Activated CD4-positive, CD25-positive, alpha-beta regulatory T cell treated with anti-CD3 and anti-CD28 coated beads, Interleukin-2, amount 50 U/mL, for 16 hours (primary cell): ENCODE results near the gene WDR81.
"Not testable (repeated sequence)": the region's sequence is repeated elsewhere in the genome, so short reads cannot be mapped to it uniquely, and the experiment has no call there.

Source experiments
- DNase-seq: peaks from one replicate; pipeline ENCODE4 v3.0.0-alpha.2; 2020; ENCODE audit warnings: low read depth, low spot score

Gene WDR81

GRCh38 chr17:1730326-1731193, 6.1 kb downstream of the WDR81 start:
- no peak for DNase-seq

DNA sequence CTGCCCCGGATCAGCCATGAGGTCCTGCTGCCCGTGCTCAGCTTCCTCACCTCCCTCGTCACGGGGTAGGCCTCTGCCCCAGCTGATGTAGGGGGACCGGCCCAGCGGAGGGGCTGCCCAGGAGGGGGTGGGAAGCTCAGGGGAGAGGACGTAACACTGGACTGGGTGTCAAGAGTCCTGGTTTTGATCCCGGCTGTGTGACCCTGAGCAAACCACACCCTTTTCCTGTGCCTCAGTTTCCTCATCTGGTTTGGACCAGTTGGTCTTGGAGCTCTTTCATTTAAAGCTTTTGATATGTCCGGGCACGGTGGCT, 6.6 kb downstream of the WDR81 start:
- DNase-seq: no peak

DNA sequence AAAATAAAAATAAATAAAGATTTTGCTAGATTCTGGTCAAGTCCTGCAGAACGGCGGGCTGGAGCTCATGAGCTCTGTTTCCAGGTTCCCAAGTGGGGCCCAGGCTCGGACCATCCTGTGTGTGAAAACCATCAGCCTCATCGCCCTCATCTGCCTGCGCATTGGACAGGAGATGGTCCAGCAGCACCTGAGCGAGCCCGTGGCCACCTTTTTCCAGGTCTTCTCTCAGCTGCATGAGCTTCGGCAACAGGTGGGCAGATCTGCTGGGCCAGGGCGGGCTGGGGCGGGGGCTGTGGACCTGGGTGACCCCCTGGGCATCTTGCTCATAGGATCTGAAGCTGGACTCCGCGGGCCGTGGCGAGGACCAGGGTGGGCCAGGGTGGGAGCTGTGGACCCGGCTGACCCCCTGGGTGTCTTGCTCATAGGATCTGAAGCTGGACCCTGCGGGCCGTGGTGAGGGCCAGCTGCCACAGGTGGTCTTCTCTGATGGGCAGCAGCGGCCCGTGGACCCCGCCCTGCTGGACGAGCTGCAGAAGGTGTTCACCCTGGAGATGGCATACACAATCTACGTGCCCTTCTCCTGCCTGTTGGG, 7.8 kb downstream of the WDR81 start:
- DNase-seq: no peak

- no peak for DNase-seq
These were observed 8.4 kb downstream of the WDR81 start for GRCh38 chr17:1732833-1733321.

DNA sequence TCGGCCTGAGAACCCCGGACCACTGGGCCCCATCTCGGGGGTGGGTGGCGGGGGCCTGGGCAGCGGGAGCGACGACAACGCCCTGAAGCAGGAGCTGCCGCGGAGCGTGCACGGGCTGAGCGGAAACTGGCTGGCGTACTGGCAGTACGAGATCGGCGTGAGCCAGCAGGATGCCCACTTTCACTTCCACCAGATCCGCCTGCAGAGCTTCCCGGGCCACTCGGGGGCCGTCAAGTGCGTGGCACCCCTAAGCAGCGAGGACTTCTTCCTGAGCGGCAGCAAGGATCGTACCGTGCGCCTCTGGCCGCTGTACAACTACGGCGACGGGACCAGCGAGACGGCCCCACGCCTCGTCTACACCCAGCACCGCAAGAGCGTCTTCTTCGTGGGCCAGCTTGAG, 9.3 kb downstream of the WDR81 start:
- DNase-seq: no peak

DNA sequence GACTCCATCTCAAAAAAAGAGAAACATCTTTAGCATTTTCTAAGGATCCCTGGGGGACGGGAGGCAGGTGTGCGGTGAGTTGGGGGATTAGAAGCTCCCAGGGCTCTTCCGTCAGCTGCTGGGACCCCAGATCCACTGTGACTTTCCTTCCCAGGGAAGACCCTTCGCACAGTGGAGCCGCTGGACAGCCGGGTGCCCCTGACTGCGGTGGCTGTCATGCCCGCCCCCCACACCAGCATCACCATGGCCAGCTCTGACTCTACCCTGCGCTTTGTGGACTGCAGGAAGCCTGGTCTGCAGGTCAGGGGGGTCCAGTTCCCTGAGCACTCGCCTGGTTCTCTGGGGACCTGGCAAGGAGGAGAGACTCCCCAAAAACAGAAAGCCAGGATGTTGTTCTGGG, 10.9 kb downstream of the WDR81 start:
- no peak for DNase-seq

DNA sequence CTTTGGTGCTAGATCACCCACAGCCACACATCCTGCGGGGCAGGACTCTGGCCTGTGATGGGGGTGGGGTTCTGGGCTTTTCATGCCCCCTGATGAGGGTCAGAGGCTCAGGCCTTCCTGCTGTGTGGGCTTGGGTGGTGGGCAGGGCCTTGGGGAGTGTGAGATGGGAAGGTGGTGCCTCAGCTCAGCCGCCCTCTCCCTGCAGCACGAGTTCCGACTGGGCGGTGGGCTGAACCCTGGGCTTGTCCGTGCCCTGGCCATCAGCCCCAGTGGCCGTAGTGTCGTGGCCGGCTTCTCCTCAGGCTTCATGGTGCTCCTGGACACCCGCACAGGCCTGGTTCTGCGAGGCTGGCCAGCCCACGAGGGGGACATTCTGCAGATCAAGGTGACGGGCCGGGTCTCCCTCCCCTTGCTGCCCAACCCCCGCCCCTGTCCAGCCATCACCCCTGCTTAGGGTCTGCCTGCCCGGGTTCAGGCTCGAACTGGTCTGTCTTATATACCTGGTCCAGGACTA, 11.4 kb downstream of the WDR81 start:
- no peak for DNase-seq

DNA sequence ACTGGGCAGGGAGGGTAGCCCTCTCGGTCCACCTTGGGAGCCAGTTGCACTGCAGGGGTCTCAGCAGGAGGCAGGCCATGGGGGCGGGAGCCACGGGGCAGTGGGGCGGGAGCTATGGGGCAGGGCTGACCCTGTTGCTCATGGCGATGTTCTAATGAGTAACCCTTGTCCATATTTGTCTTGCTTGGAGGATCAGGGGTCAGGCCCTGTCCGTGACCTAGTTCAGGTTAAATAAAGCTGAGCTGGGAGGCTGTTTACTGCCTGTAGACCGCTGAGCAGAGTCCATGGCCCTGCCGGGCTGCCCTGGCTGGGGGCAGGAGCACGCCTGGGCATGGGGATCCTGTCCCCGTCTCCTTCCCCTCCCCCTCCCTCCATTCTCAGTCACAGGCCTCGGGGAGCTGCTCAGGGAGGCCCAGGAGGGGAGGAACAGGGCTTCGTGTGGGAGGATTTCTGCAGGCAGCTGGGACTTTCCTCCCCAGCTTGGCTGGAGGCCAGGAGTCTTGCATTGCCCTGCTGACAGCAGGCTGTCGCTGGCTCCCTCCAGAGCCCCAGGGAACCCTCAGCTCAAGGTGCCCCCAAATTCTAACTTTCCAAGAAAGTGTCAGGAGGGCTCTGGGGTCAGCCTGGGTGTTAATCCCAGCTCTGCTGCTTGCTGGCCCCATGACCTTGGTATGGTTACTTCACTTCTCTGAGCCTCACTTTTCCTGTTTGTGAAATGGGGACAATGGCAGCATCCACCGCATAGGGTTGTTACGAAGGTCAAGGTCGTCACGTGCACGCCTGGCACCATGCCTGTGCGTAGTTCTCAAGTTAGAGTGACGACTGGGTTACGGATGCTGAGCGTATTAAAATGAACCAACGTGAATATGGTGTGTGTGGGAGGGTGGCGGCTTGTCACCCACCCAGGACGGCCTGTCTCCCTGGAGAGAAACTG, 12.1 kb downstream of the WDR81 start:
- no peak for DNase-seq

DNA sequence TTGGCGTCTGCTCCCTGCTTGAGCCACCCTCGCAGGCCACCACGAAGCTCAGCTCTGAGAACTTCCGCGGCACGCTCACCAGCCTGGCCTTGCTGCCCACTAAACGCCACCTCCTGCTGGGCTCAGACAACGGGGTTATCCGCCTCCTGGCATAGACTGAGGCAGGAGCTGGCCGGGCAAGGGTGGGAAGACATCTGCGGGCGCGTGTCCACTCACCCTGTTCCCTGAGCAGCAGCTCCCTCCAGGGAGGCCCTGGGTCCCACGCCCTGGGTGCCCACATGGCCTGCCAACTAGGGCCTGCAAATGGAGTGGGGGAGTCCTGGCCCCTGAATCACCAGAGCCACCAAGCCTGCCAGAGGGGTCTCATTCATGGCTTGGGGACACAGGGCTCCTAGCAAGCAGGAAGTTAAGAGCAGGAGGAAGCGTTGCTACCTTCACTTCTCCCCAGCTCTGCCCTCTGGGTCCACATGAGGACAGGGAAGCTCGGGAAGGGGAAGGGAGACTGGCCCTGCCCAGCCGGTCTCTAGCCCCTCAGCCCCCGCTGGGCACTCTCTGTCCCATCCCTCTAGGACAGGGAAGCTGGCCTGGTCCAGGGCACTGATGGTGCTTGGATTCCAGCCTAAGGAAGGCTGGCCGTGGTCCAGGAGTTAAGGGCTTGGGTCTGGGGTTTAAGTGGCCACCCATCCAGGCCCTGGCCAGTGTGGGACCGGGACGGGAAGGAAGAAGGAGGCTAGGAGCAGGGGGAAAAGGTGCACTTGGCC, 13.2 kb downstream of the WDR81 start:
- no peak for DNase-seq

DNA sequence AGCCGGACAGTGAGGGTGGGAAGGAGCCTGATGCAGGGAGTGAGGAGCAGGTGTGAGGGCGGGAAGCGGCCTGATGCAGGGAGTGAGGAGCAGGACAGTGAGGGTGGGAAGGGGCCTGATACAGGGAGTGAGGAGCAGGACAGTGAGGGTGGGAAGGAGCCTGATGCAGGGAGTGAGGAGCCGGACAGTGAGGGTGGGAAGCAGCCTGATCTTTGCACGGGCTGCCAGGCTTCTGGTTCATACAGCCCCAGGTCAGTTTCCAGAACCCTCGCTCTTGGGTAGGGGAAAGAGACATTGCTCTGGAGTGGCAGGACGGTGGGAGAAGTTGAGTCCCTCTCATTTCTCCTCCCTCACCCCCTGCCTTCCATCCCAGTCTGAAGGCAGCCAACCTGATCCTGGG, 17.4 kb downstream of the WDR81 start:
- not testable (repeated sequence) for DNase-seq

DNA sequence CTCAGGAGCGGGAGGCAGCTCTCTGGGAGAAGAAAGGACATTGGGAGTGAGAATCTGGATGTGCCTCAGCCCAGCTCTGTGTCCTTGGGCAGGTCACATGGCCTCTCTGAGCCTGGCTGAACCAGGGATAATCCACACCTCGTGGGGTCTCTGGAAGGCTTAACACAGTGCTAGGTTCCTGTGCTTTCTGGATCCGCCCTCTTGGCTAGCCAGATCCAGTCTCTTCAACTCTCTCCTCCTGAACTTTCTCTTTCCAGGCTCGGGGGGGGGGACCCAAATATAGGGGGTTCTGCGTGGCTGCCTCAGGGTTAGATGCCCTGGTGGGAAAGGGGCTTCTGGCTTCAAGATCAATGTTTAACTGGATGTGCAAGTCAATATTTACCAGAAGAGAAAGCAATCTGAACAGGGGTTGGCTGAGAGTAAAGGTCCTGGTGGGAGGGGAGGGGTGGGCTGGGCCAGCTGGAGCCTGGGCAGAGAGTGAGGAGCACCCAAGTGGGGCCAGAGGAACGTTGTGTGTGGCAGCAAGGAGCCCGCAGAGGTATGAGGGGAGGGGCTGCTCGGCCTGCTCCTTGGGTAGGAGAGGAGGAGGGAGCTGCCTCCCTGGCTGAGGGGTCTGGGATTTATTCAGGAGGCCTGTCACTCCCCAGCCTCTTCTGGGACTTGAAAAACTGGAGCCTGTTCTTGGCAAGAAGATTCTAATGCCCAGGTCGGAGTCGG, 18.0 kb downstream of the WDR81 start, which contains the start of gene SERPINF2:
Gene SERPINF2 (plus strand): TSS at position 501 of the 717 bp plus-strand sequence. CDS start 2,125 bp downstream, outside the sequence.
- DNase-seq: no peak

DNA sequence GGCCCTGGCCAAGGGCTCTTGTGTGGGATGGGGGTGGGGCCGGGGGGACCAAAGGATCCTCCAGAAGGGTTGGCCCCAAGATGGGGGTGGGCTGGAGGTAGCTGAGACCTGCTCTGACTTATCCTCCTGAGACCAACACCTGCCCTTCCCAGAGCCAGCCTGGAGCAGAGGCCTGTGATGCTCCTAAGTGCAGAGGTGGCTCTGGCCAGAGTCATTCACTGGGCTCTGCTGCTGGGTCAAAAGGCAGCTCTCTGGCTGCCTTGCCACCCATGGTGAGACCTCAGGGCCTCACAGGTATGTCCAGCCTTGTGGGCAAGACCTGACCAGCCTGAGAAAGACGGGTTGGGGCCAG, 18.6 kb downstream of the WDR81 start:
- DNase-seq: no peak

DNA sequence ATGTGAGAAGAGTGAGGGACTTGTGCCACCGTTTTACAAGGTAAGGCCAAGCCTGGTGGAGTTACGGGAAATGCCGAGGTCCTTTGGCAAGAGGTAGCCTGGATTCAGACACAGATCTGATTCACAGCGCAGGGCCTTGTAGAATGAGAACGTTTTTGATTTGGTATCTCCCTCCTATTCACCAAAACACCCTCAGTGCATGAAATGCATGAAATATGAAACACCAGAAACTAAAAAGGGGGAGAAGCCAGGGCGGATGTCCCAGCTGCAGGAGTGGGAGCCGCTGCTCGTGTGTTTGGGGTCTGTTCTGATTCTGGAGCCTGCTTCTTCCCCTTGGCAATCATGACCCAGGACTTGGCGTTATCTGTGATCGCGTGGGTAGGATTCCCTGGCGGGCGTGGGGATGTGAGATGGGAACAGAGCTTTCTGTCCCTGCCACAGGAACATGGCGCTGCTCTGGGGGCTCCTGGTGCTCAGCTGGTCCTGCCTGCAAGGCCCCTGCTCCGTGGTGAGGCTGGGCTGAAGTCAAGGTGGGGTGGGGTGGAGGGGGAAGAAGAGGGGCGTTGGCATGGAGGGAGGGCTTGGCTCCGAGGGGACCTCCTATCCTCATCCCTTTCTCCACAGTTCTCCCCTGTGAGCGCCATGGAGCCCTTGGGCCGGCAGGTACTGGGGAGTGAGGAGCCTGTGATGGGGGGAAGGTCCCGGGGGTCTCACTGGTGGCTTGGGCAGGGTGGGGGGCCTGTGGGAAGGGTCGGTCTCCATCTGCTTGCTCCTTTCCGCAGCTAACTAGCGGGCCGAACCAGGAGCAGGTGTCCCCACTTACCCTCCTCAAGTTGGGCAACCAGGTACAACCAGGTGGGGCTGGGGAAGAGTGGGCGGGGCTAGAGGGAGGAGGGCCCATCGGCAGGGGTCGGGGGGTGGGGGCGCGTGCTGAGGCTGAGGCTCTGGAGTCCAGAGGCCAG, 20.3 kb downstream of the WDR81 start:
- no peak for DNase-seq

GRCh38 chr17:1745513-1746020, 21.1 kb downstream of the WDR81 start:
- DNase-seq: no peak

DNA sequence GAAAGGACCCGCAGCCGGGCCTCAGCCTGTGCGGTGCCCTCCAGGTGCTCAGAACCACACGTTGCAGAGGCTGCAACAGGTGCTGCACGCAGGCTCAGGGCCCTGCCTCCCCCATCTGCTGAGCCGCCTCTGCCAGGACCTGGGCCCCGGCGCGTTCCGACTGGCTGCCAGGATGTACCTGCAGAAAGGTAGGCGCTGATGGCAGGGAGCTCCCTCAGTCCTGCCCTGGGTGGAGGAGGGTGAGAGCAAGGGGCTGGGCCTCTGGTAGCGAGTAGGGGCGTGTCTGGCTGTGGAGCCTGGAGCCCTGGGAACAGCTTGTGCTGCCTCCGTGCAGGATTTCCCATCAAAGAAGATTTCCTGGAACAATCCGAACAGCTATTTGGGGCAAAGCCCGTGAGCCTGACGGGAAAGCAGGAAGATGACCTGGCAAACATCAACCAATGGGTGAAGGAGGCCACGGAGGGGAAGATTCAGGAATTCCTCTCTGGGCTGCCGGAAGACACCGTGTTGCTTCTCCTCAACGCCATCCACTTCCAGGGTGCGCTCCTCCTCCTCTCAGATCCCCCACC, 22.6 kb downstream of the WDR81 start:
- no peak for DNase-seq

- no peak for DNase-seq
These were observed 26.1 kb downstream of the WDR81 start for GRCh38 chr17:1750628-1751027.

DNA sequence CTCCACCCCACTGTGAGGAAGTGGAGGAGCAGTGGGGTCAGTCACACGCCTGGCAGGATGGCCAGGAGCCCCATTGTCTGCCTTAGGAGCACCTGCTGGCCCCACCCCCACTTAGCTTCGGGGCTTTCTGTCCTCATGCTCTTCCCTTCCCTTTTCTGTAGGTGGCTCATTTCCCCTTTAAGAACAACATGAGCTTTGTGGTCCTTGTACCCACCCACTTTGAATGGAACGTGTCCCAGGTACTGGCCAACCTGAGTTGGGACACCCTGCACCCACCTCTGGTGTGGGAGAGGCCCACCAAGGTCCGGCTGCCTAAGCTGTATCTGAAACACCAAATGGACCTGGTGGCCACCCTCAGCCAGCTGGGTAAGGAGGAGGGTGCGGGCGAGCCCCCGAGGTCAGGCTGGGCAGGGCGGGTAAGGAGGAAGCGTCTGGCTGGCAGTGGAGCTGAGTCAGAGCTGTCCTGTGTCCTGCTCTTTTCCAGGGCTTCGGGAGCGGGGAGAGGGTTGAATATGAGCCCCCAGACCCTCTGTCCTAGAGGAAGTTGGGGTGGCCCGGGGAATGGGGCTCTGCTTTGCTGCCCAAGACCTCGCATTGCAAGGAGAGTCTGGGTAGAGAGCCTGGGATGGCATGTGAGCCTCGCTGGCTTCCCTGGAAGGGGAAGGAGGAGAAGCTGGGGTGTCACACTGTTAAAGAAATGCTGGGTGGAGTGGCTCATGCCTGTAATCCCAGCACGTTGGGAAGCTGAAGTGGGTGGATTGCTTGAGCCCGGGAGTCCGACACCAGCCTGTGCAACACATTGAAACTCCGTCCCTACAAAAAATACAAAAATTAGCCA, 28.1 kb downstream of the WDR81 start:
- DNase-seq: no peak
